ENCODE measurements around the gene PDE4A. TPM values are rescaled to one million over a fixed set of nuclear protein-coding genes. Genes with fewer than 3 reads are reported as not detected.

PDE4A gene
- total and polyA plus RNA-seq, 2 experiments from 2014 or later: 5.2 to 5.4 TPM

- no peak for TF ChIP-seq ZNF462 (CRISPR knock-in tag; IDR thresholded peaks at IDR 0.05)
These were observed 47.6 kb upstream of the PDE4A start (continued) for GRCh38 chr19:10372690-10373089.

DNA sequence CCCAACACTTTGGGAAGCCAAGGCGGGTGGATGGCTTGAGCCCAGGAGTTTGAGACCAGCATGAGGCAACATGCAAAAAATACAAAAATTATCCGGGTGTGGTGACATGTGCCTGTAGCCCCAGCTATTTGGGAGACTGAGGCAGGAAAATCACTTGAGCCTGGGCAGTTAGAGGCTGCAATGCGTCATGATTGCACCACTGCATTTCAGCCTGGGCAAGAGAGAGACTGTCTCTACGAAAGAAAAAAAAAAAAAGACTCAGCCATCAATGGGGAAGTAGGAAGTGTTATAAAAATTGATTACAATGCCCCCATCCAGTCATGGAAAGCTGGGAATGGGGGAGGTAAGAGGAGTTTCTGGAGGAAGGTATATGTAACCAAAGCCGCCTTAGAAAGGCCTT, 45.4 kb upstream of the PDE4A start:
- no peak overlapping the region for H3K4me2 ChIP-seq
- 0 out of 2 replicates have a peak, but pooled peaks cover 3% of the 10 kb centered on the region for H3K79me2 ChIP-seq (replicated peaks; ENCODE audit: insufficient read depth)
- Mint-ChIP-seq H3K4me1 (no peaks in the 10 kb centered on the region; the same call in 2 of the 3 replicates), H3K27me3 (ENCODE audit: insufficient read depth, low read depth, poor library complexity) (peaks cover 4% of the 10 kb centered on the region), H3K9me3 (no peaks in the 10 kb centered on the region), H3K4me3 (no peak overlapping the region), H3K36me3 (ENCODE audit: low read depth) (peaks cover 18% of the 10 kb centered on the region), H3K27ac (no peak overlapping the region)
- H3K27ac ChIP-seq (ENCODE audit: low read depth): no peak overlapping the region
- no peaks in the 10 kb centered on the region; the same call in 1 of the 2 replicates for H4K20me1 ChIP-seq (replicated peaks; ENCODE audit: insufficient read depth)
- no peaks in the 10 kb centered on the region for H3K36me3 ChIP-seq (ENCODE audit: insufficient read depth)
- no peaks in the 10 kb centered on the region for H3K9me2 ChIP-seq (ENCODE audit: insufficient read depth)
- 0 out of 2 replicates have a peak, but pooled peaks cover 2% of the 10 kb centered on the region for H3F3A ChIP-seq (replicated peaks; ENCODE audit: low read depth)
- no peaks in the 10 kb centered on the region for H3K27me3 ChIP-seq (ENCODE audit: insufficient read depth)
- H3K4me1 ChIP-seq (ENCODE audit: insufficient read depth): peaks cover 4% of the 10 kb centered on the region; the same call in 1 of the 2 replicates
- DNase-seq (ENCODE audit: low spot score): no peak
- no peak for ATAC-seq
- no peak overlapping the region for H2AFZ ChIP-seq
- no peak overlapping the region for H3K4me3 ChIP-seq
- TF ChIP-seq ZNF331 (CRISPR knock-in tag; IDR thresholded peaks at IDR 0.05; ENCODE audit: low read depth) (no peak), ZNF114 (CRISPR knock-in tag; IDR thresholded peaks at IDR 0.05) (no peak), POLR2AphosphoS5 (IDR thresholded peaks at IDR 0.05; ENCODE audit: low read depth) (no peak), CREB1 (CRISPR knock-in tag; IDR thresholded peaks at IDR 0.05; ENCODE audit: low read depth) (no peak), EZH2phosphoT487 (IDR thresholded peaks at IDR 0.05; ENCODE audit: unreplicated experiment) (no peak), JUNB (IDR thresholded peaks at IDR 0.05; ENCODE audit: unreplicated experiment) (no peak)
- TF ChIP-seq, protein P1, sequence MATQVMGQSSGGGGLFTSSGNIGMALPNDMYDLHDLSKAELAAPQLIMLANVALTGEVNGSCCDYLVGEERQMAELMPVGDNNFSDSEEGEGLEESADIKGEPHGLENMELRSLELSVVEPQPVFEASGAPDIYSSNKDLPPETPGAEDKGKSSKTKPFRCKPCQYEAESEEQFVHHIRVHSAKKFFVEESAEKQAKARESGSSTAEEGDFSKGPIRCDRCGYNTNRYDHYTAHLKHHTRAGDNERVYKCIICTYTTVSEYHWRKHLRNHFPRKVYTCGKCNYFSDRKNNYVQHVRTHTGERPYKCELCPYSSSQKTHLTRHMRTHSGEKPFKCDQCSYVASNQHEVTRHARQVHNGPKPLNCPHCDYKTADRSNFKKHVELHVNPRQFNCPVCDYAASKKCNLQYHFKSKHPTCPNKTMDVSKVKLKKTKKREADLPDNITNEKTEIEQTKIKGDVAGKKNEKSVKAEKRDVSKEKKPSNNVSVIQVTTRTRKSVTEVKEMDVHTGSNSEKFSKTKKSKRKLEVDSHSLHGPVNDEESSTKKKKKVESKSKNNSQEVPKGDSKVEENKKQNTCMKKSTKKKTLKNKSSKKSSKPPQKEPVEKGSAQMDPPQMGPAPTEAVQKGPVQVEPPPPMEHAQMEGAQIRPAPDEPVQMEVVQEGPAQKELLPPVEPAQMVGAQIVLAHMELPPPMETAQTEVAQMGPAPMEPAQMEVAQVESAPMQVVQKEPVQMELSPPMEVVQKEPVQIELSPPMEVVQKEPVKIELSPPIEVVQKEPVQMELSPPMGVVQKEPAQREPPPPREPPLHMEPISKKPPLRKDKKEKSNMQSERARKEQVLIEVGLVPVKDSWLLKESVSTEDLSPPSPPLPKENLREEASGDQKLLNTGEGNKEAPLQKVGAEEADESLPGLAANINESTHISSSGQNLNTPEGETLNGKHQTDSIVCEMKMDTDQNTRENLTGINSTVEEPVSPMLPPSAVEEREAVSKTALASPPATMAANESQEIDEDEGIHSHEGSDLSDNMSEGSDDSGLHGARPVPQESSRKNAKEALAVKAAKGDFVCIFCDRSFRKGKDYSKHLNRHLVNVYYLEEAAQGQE (IDR thresholded peaks at IDR 0.05; ENCODE audit: unreplicated experiment): no peak

All from GM23338 (cell line).